A549 (cell line): ENCODE data around the gene PCNX4.

ENCODE experiments used
- CEBPB ChIP-seq, 2 experiments: fragments of >200 bp in 1 of 2; sonication (Bioruptor Twin) in 1 of 2; formaldehyde crosslinking in 1 of 2; IDR thresholded peaks; 2 replicates each; pipeline ENCODE4 v1.6.1; 2012 to 2016
- CTCF ChIP-seq: fragments of >200 bp; sonication (Bioruptor Twin); formaldehyde crosslinking; IDR thresholded peaks from 3 replicates; pipeline ENCODE4 v1.5.1; 2016
- EP300 ChIP-seq, 2 experiments: fragments of >200 bp; sonication (Bioruptor Twin); formaldehyde crosslinking; IDR thresholded peaks; 2 replicates in 1 of 2; 3 replicates in 1 of 2; pipeline ENCODE4 v1.6.1; 2016 to 2017
- HDAC2 ChIP-seq: fragments of 200-600 bp; sonication (generic); IDR thresholded peaks from 2 replicates; pipeline ENCODE4 v1.6.1; 2016
- JUN ChIP-seq, 2 experiments: fragments of >200 bp; sonication (Bioruptor Twin); formaldehyde crosslinking; IDR thresholded peaks; 2 replicates in 1 of 2; 3 replicates in 1 of 2; pipeline ENCODE4 v1.6.1; 2016 to 2017
- JUNB ChIP-seq: fragments of >200 bp; sonication (Bioruptor Twin); formaldehyde crosslinking; IDR thresholded peaks from 2 replicates; pipeline ENCODE4 v1.6.1; 2016
- PHF8 ChIP-seq: fragments of 200-600 bp; sonication (generic); IDR thresholded peaks from 2 replicates; pipeline ENCODE4 v1.6.1; 2016; ENCODE audit warnings: low read depth, mild to moderate bottlenecking, antibody characterized with exemption, moderate library complexity, borderline replicate concordance
- POLR2A ChIP-seq: IDR thresholded peaks from 2 replicates; pipeline ENCODE4 v1.6.1; 2012; ENCODE audit warnings: mild to moderate bottlenecking, low read length
- RAD21 ChIP-seq, 2 experiments: fragments of >200 bp in 1 of 2; sonication (Bioruptor Twin) in 1 of 2; formaldehyde crosslinking in 1 of 2; IDR thresholded peaks in 1 of 2; conservative IDR thresholded peaks in 1 of 2; 2 replicates in 1 of 2; 3 replicates in 1 of 2; pipeline ENCODE4 v1.6.1; 2012 to 2018; ENCODE audit warnings: inconsistent platforms in 1 of 2
- REST ChIP-seq: fragments of 200-600 bp; sonication (generic); IDR thresholded peaks from 2 replicates; pipeline ENCODE4 v1.6.1; 2016; ENCODE audit warnings: antibody characterized with exemption, mild to moderate bottlenecking, moderate library complexity
- TP53 ChIP-seq: fragments of 250-450 bp; sonication (Bioruptor Pico); IDR thresholded peaks from 2 replicates; pipeline ENCODE4 v1.5.0; 2021; ENCODE audit warnings: mild to moderate bottlenecking, moderate library complexity
- ZFP36 ChIP-seq: fragments of 450-650 bp; IDR thresholded peaks from 2 replicates; pipeline ENCODE4 v1.6.1; 2014; ENCODE audit warnings: borderline replicate concordance; ENCODE audit not compliant: partially characterized antibody

GRCh38 chr14:60097974-60098373 is 6.3 kb downstream of the PCNX4 start:
- no peak for TF ChIP-seq JUNB
- no peak for TF ChIP-seq CTCF
- TF ChIP-seq POLR2A: no peak
- no peak for TF ChIP-seq EP300 (IDR thresholded peaks at IDR 0.05)
- TF ChIP-seq JUN (IDR thresholded peaks at IDR 0.05): no peak
- TF ChIP-seq TP53 (CRISPR knock-in tag): no peak
- no peak for TF ChIP-seq ZFP36
- TF ChIP-seq RAD21 (conservative IDR thresholded peaks at IDR 0.05 in 1 of 2, IDR thresholded peaks at IDR 0.05 in 1 of 2): no peak
- no peak for TF ChIP-seq REST
- no peak for TF ChIP-seq PHF8
- TF ChIP-seq HDAC2: no peak
- TF ChIP-seq CEBPB (IDR thresholded peaks at IDR 0.05): no peak
